Glutamatergic neuron (in vitro differentiated cells): ENCODE results near the gene FGFBP1. TPM values are rescaled to one million over a fixed set of nuclear protein-coding genes. Genes with fewer than 3 reads are reported as not detected.
A peak's percentile ranks its signal among the peaks of the same experiment; 100 is the strongest.

Experiments used
- DNase-seq: peaks from one replicate; pipeline ENCODE4 v3.0.0; 2022
- H3K27ac Mint-ChIP-seq: one replicate; pipeline ENCODE4 v1.8.0; 2020; ENCODE audit warnings: mild to moderate bottlenecking, mixed read lengths, inconsistent platforms; ENCODE audit not compliant: unreplicated experiment
- H3K27me3 Mint-ChIP-seq: one replicate; pipeline ENCODE4 v1.8.0; 2020; ENCODE audit warnings: mild to moderate bottlenecking, moderate library complexity, mixed read lengths, inconsistent platforms; ENCODE audit not compliant: unreplicated experiment
- H3K36me3 Mint-ChIP-seq: one replicate; pipeline ENCODE4 v1.8.0; 2020; ENCODE audit warnings: mild to moderate bottlenecking, mixed read lengths, inconsistent platforms; ENCODE audit not compliant: unreplicated experiment
- H3K4me1 Mint-ChIP-seq: one replicate; pipeline ENCODE4 v1.8.0; 2020; ENCODE audit warnings: mild to moderate bottlenecking, low read depth, mixed read lengths, inconsistent platforms; ENCODE audit not compliant: unreplicated experiment
- H3K4me3 Mint-ChIP-seq: one replicate; pipeline ENCODE4 v1.8.0; 2020; ENCODE audit warnings: mild to moderate bottlenecking, mixed read lengths, inconsistent platforms; ENCODE audit not compliant: unreplicated experiment
- H3K9me3 Mint-ChIP-seq: one replicate; pipeline ENCODE4 v1.8.0; 2020; ENCODE audit warnings: mild to moderate bottlenecking, moderate library complexity, mixed read lengths, inconsistent platforms; ENCODE audit not compliant: unreplicated experiment
- CTCF ChIP-seq: fragments of 200-600 bp; sonication (generic); IDR thresholded peaks from one replicate; pipeline ENCODE4 v1.5.0; 2021; ENCODE audit not compliant: partially characterized antibody, unreplicated experiment
- total RNA-seq: library from RNA; stranded (reverse); fragmentation: NEBNext Ultra II Directional; extraction: Animal tissue kit (Norgen Biotek cat#: 25700); gene quantifications from one replicate; pipeline ENCODE4 v1.2.1, GENCODE V29; 2021; ENCODE audit not compliant: unreplicated experiment

Gene FGFBP1
- total RNA-seq, 1 donor from 2014 or later, result not detected

- Mint-ChIP-seq H3K4me3 (no peak overlapping the region), H3K27ac (no peak overlapping the region), H3K27me3 (peaks cover 6% of the 10 kb centered on the region), H3K4me1 (peaks cover 4% of the 10 kb centered on the region), H3K36me3 (no peaks in the 10 kb centered on the region), H3K9me3 (peaks cover 1% of the 10 kb centered on the region)
- no peak for TF ChIP-seq CTCF
- peak; percentile 30 for DNase-seq
These were observed 38.2 kb upstream of the FGFBP1 start for GRCh38 chr4:15976456-15977447.

GRCh38 chr4:15971068-15971801, 32.7 kb upstream of the FGFBP1 start:
- peaks cover 6% of the 10 kb centered on the region for H3K27me3 Mint-ChIP-seq
- peaks cover 8% of the 10 kb centered on the region for H3K36me3 Mint-ChIP-seq
- no peaks in the 10 kb centered on the region for H3K4me1 Mint-ChIP-seq
- no peak overlapping the region for H3K27ac Mint-ChIP-seq
- H3K9me3 Mint-ChIP-seq, result no peaks in the 10 kb centered on the region
- DNase-seq, result no peak
- no peak for TF ChIP-seq CTCF
- no peak overlapping the region for H3K4me3 Mint-ChIP-seq

- Mint-ChIP-seq H3K27ac (no peak overlapping the region), H3K27me3 (peaks cover 2% of the 10 kb centered on the region), H3K36me3 (peaks cover 10% of the 10 kb centered on the region), H3K4me3 (no peak overlapping the region), H3K4me1 (no peaks in the 10 kb centered on the region), H3K9me3 (no peaks in the 10 kb centered on the region)
- DNase-seq, result no peak
- no peak for TF ChIP-seq CTCF
These were observed 30.2 kb upstream of the FGFBP1 start for GRCh38 chr4:15968551-15969300.

GRCh38 chr4:15965325-15965724, 26.8 kb upstream of the FGFBP1 start:
- H3K27me3 Mint-ChIP-seq, result no peaks in the 10 kb centered on the region

More at GRCh38 chr4:15965325-15965724, 26.8 kb upstream of the FGFBP1 start:
- TF ChIP-seq CTCF, result no peak
- no peak overlapping the region for H3K27ac Mint-ChIP-seq
- peaks cover 3% of the 10 kb centered on the region for H3K4me1 Mint-ChIP-seq
- H3K4me3 Mint-ChIP-seq, result no peak overlapping the region
- peaks cover 10% of the 10 kb centered on the region for H3K36me3 Mint-ChIP-seq
- no peak for DNase-seq
- no peaks in the 10 kb centered on the region for H3K9me3 Mint-ChIP-seq
